PC-9 (cell line): ENCODE data around the gene LARGE1.

Source experiments
- CTCF ChIP-seq: fragments of 200-600 bp; sonication (generic); conservative IDR thresholded peaks from 2 replicates; pipeline ENCODE4 v1.6.1; 2017; ENCODE audit warnings: mixed run types, antibody characterized with exemption, mild to moderate bottlenecking, moderate library complexity
- EZH2 ChIP-seq: fragments of 200-600 bp; sonication (generic); IDR thresholded peaks from 2 replicates; pipeline ENCODE4 v1.8.0; 2017; ENCODE audit warnings: antibody characterized with exemption, low read depth

- TF ChIP-seq CTCF, result no peak
- no peak for TF ChIP-seq EZH2
These were observed 87.6 kb downstream of the LARGE1 start for GRCh38 chr22:33832558-33833151.
